Neural cell (in vitro differentiated cells): Measurements from ENCODE around the gene ITGB7. TPM values are rescaled to one million over a fixed set of nuclear protein-coding genes. Genes with fewer than 3 reads are reported as not detected.

Experiments
- H2AFZ ChIP-seq: fragments of 200-600, 300-800 bp; sonication (generic), shearing (Covaris generic); 2 replicates; pipeline ENCODE4 v1.6.0; 2014; ENCODE audit warnings: low read depth, mild to moderate bottlenecking, antibody characterized with exemption, low read length, moderate library complexity
- H3F3A ChIP-seq: fragments of 200-600 bp; shearing (Covaris generic); 2 replicates; pipeline ENCODE4 v1.6.1; 2016; ENCODE audit warnings: mild to moderate bottlenecking, moderate library complexity, mixed read lengths, antibody characterized with exemption, low read length; ENCODE audit not compliant: insufficient read depth, poor library complexity, severe bottlenecking
- H3K27ac ChIP-seq: fragments of 200-600, 300-800 bp; sonication (generic), shearing (Covaris generic); 2 replicates; pipeline ENCODE4 v1.5.1; 2014; ENCODE audit warnings: mild to moderate bottlenecking, low read length, moderate library complexity
- H3K27me3 ChIP-seq: fragments of 300-800, 200-600 bp; sonication (generic), shearing (Covaris generic); 2 replicates; pipeline ENCODE4 v1.6.0; 2014; ENCODE audit warnings: mild to moderate bottlenecking, low read depth, low read length, moderate library complexity; ENCODE audit not compliant: insufficient read depth
- H3K36me3 ChIP-seq: fragments of 300-800, 200-600 bp; sonication (generic), shearing (Covaris generic); 2 replicates; pipeline ENCODE4 v1.5.1; 2014; ENCODE audit warnings: mild to moderate bottlenecking, antibody characterized with exemption, low read length, moderate library complexity; ENCODE audit not compliant: insufficient read depth
- H3K4me2 ChIP-seq: fragments of 300-800, 200-600 bp; sonication (generic), shearing (Covaris generic); 2 replicates; pipeline ENCODE4 v1.6.0; 2014; ENCODE audit warnings: mild to moderate bottlenecking, low read length
- H3K4me3 ChIP-seq: fragments of 300-800, 200-600 bp; sonication (generic), shearing (Covaris generic); 2 replicates; pipeline ENCODE4 v1.5.1; 2014; ENCODE audit warnings: mild to moderate bottlenecking, low read length, moderate library complexity
- H3K79me2 ChIP-seq: fragments of 200-600 bp; shearing (Covaris generic); replicated peaks from 2 replicates; pipeline ENCODE4 v1.6.0; 2014; ENCODE audit warnings: mild to moderate bottlenecking, low read length, moderate library complexity; ENCODE audit not compliant: insufficient read depth
- H3K9ac ChIP-seq: fragments of 300-800, 200-600 bp; sonication (generic), shearing (Covaris generic); 2 replicates; pipeline ENCODE4 v1.6.1; 2016; ENCODE audit warnings: mild to moderate bottlenecking, low read length, mixed read lengths
- H3K9me2 ChIP-seq: fragments of 200-600 bp; shearing (Covaris generic); 2 replicates; pipeline ENCODE4 v1.6.1; 2016; ENCODE audit warnings: mild to moderate bottlenecking, low read length, mixed read lengths; ENCODE audit not compliant: insufficient read depth
- H3K9me3 ChIP-seq: fragments of 200-600, 300-800 bp; sonication (generic), shearing (Covaris generic); 2 replicates; pipeline ENCODE4 v1.6.1; 2016; ENCODE audit warnings: mild to moderate bottlenecking, mixed run types, low read length, moderate library complexity, mixed read lengths
- H4K20me1 ChIP-seq: fragments of 200-600 bp; shearing (Covaris generic); 2 replicates; pipeline ENCODE4 v1.6.1; 2016; ENCODE audit warnings: mild to moderate bottlenecking, mixed run types; ENCODE audit not compliant: insufficient read depth
- EP300 ChIP-seq: fragments of 450-650 bp; conservative IDR thresholded peaks from 2 replicates; pipeline ENCODE4 v1.6.1; 2014; ENCODE audit warnings: antibody characterized with exemption, mild to moderate bottlenecking, moderate library complexity; ENCODE audit not compliant: poor library complexity, severe bottlenecking
- EZH2 ChIP-seq: fragments of 200-600, 300-800 bp; shearing (Covaris generic), sonication (generic); IDR thresholded peaks from 2 replicates; pipeline ENCODE4 v1.6.1; 2014; ENCODE audit warnings: antibody characterized with exemption, low read length, borderline replicate concordance, mild to moderate bottlenecking; ENCODE audit not compliant: insufficient read depth, poor library complexity, severe bottlenecking
- MXI1 ChIP-seq: fragments of 450-650 bp; conservative IDR thresholded peaks from 2 replicates; pipeline ENCODE4 v1.6.1; 2014; ENCODE audit warnings: antibody characterized with exemption, mild to moderate bottlenecking; ENCODE audit not compliant: poor library complexity, severe bottlenecking
- POLR2AphosphoS5 ChIP-seq: IDR thresholded peaks from 2 replicates; pipeline ENCODE4 v1.6.1; 2012
- RAD21 ChIP-seq: fragments of 450-650 bp; conservative IDR thresholded peaks from 2 replicates; pipeline ENCODE4 v1.6.1; 2014; ENCODE audit warnings: antibody characterized with exemption, mild to moderate bottlenecking, moderate library complexity
- REST ChIP-seq: IDR thresholded peaks from 2 replicates; pipeline ENCODE4 v1.6.1; 2012; ENCODE audit warnings: borderline replicate concordance
- SMC3 ChIP-seq: fragments of 450-650 bp; conservative IDR thresholded peaks from 2 replicates; pipeline ENCODE4 v1.6.1; 2014; ENCODE audit warnings: antibody characterized with exemption, mild to moderate bottlenecking, moderate library complexity; ENCODE audit not compliant: poor library complexity
- TAF1 ChIP-seq: IDR thresholded peaks from 2 replicates; pipeline ENCODE4 v1.6.1; 2012; ENCODE audit warnings: low read depth
- polyA plus RNA-seq: library from polyadenylated mRNA; depleted of rRNA; stranded (reverse); fragments of >200 nt; gene quantifications from 2 replicates; pipeline ENCODE4 v1.2.3, GENCODE V29; 2014
- TF ChIP-seq, protein P1 (sequence below): fragments of 450-650 bp; IDR thresholded peaks from 2 replicates; pipeline ENCODE4 v1.5.1; 2014; ENCODE audit warnings: antibody characterized with exemption, mild to moderate bottlenecking, moderate library complexity; ENCODE audit not compliant: poor library complexity, severe bottlenecking

The ITGB7 gene
- polyA plus RNA-seq, 1 donor from 2014 or later: not detected

DNA sequence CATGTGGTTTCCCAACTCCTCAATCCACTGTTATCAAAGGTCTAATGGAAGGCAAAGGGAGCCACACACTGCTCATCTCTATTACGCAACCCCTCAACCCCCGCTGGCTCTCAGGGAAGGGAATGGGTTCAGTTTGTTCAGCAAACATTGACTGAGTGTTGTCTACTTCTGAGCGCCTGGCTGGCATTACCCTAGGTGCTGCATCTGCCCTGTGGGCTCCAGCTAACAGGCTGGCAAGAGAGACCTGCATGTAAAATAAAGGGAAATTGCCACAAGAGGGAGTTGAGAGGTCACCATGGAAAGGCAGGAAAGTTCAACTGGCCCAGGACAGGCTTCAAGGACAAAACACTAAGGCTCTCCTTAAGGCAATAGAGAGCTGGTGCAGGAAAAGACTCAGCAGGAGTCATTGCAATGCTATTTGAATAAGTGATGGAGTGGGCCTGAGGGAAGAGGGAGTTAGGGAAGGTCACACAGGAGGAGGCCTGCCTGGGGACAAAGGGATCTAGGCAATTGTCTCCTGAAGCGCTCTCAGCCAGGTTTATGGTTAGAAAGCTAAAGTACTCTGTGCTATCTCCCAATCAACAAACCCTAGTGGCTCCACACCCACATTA is 32.1 kb downstream of the ITGB7 start:
- Histone ChIP-seq H3K79me2 (no peaks in the 10 kb centered on the region), H3K9me2 (no peaks in the 10 kb centered on the region), H3K27ac (no peak overlapping the region), H3K4me3 (no peak overlapping the region), H4K20me1 (no peaks in the 10 kb centered on the region), H3K27me3 (no peaks in the 10 kb centered on the region), H2AFZ (no peak overlapping the region), H3K36me3 (no peaks in the 10 kb centered on the region), H3F3A (peaks cover 4% of the 10 kb centered on the region), H3K9me3 (no peaks in the 10 kb centered on the region), H3K9ac (no peak overlapping the region), H3K4me2 (no peak overlapping the region)
- no peak for TF ChIP-seq SMC3
- TF ChIP-seq, protein P1, sequence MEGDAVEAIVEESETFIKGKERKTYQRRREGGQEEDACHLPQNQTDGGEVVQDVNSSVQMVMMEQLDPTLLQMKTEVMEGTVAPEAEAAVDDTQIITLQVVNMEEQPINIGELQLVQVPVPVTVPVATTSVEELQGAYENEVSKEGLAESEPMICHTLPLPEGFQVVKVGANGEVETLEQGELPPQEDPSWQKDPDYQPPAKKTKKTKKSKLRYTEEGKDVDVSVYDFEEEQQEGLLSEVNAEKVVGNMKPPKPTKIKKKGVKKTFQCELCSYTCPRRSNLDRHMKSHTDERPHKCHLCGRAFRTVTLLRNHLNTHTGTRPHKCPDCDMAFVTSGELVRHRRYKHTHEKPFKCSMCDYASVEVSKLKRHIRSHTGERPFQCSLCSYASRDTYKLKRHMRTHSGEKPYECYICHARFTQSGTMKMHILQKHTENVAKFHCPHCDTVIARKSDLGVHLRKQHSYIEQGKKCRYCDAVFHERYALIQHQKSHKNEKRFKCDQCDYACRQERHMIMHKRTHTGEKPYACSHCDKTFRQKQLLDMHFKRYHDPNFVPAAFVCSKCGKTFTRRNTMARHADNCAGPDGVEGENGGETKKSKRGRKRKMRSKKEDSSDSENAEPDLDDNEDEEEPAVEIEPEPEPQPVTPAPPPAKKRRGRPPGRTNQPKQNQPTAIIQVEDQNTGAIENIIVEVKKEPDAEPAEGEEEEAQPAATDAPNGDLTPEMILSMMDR: peak; percentile 36

DNA sequence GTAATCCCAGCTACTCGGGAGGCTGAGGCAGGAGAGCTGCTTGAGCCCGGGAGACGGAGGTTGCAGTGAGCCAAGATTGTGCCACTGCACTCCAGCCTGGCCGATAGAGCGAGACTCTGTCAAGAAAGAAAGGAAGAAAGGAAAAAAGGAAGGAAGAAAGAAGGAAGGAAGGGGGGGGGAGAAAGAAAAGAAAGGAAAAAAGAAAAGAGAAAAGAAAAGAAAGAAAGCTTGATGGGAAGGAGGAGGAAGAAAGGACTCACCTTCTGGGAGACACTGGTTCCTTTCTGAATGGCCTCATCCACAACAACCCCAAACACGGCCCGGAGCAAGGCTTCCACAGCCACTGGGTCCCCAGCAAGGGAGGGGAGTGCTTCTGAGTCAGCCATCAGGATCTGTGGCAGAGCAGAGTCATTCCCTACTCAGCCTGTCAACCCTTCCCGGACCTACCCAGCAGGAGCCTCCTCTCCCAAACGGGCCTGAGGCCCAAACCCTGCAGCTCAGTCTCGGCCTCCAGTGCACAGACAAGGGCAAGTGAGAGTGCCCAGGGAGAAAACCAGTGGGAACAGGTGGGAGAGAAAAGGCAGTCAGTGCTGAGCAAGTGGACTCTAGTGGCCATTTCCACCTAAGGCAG is 33.9 kb downstream of the ITGB7 start:
- H3K27me3 ChIP-seq: no peaks in the 10 kb centered on the region
- H3K27ac ChIP-seq: no peak overlapping the region
- H3K79me2 ChIP-seq: no peaks in the 10 kb centered on the region
- no peak overlapping the region for H3K4me2 ChIP-seq
- no peaks in the 10 kb centered on the region for H3F3A ChIP-seq
- H3K9ac ChIP-seq: no peak overlapping the region
- H4K20me1 ChIP-seq: no peaks in the 10 kb centered on the region
- H2AFZ ChIP-seq: no peak overlapping the region
- H3K4me3 ChIP-seq: no peak overlapping the region
- no peaks in the 10 kb centered on the region for H3K9me2 ChIP-seq
- H3K36me3 ChIP-seq: no peaks in the 10 kb centered on the region
- TF ChIP-seq EZH2: no peak
- TF ChIP-seq EP300: no peak
- TF ChIP-seq MXI1: no peak
- TF ChIP-seq REST: no peak
- TF ChIP-seq RAD21: no peak
- TF ChIP-seq, protein P1: no peak
- TF ChIP-seq SMC3: no peak
- TF ChIP-seq TAF1: no peak
- no peak for TF ChIP-seq POLR2AphosphoS5
- no peaks in the 10 kb centered on the region for H3K9me3 ChIP-seq
